ENCODE measurements around the gene ZSWIM1. TPM values are rescaled to one million over a fixed set of nuclear protein-coding genes. Genes with fewer than 3 reads are reported as not detected.

ZSWIM1 gene
- total and polyA plus RNA-seq, 10 of the 15 experiments (the other 5 are each of a cell fraction or from before 2014, with no cell fraction given): 2.4 to 16.0 (median 9.8) TPM

GRCh38 chr20:45918779-45919537, 37.9 kb downstream of the ZSWIM1 start (continued):
- TF ChIP-seq ATF2 (IDR thresholded peaks at IDR 0.05; ENCODE audit: low read length) (no peak), CBX3 (IDR thresholded peaks at IDR 0.05; ENCODE audit: borderline replicate concordance, low read depth) (no peak), FOXK2 (IDR thresholded peaks at IDR 0.05) (no peak), ZNF384 (IDR thresholded peaks at IDR 0.05; ENCODE audit: borderline replicate concordance, low read depth, low read length) (no peak), HCFC1 (IDR thresholded peaks at IDR 0.05; ENCODE audit: low read length) (no peak), IRF3 (IDR thresholded peaks at IDR 0.05) (no peak), TCF12 (IDR thresholded peaks at IDR 0.05; ENCODE audit: low read depth, low read length) (no peak), USF1 (IDR thresholded peaks at IDR 0.05; ENCODE audit: borderline replicate concordance, extremely low read length, insufficient read depth, low read depth, low read length) (no peak)

Data from GM12878 (cell line).